Lung (tissue), 12 donors: ENCODE results near the gene KLF16. TPM values are rescaled to one million over a fixed set of nuclear protein-coding genes. Genes with fewer than 3 reads are reported as not detected.

Source experiments
- ATAC-seq: fragments of 200-7000 bp; cut with Tn5 transposase; one replicate; pipeline ENCODE4 v1.9.1; 2020; ENCODE audit warnings: moderate number of reproducible peaks; ENCODE audit not compliant: insufficient read depth, low FRiP score
- DNase-seq, 3 donors: peaks; one replicate each; pipeline ENCODE4 v3.0.0-alpha.2; 2013 to 2017
- H3K27ac ChIP-seq, 2 donors: one replicate each; pipeline ENCODE4 v1.5.1; 2013; ENCODE audit warnings: mild to moderate bottlenecking in 2 of 2, moderate library complexity in 2 of 2, control low read depth in 1 of 2, inconsistent platforms in 1 of 2, low read depth in 1 of 2, low read length in 1 of 2
- H3K27me3 ChIP-seq, 3 donors: one replicate each; pipeline ENCODE4 v1.5.1; 2013; ENCODE audit warnings: low read length in 2 of 3; ENCODE audit not compliant: control insufficient read depth in 3 of 3, insufficient read depth in 3 of 3
- H3K36me3 ChIP-seq, 4 donors: one replicate each; pipeline ENCODE4 v1.5.1; 2013; ENCODE audit warnings: low read length in 4 of 4, mild to moderate bottlenecking in 1 of 4, moderate library complexity in 1 of 4; ENCODE audit not compliant: control insufficient read depth in 4 of 4, insufficient read depth in 4 of 4
- H3K4me1 ChIP-seq, 5 donors: one replicate each; pipeline ENCODE4 v1.5.1; 2013; ENCODE audit warnings: low read length in 5 of 5, mild to moderate bottlenecking in 2 of 5, moderate library complexity in 1 of 5; ENCODE audit not compliant: control insufficient read depth in 5 of 5, insufficient read depth in 5 of 5
- H3K4me3 ChIP-seq: one replicate; pipeline ENCODE4 v1.5.1; 2013; ENCODE audit warnings: mild to moderate bottlenecking, control low read depth, moderate library complexity
- H3K9ac ChIP-seq, 2 donors: one replicate each; pipeline ENCODE4 v1.5.1; 2013; ENCODE audit warnings: low read length in 2 of 2, control low read depth in 1 of 2; ENCODE audit not compliant: insufficient read depth in 1 of 2
- H3K9me3 ChIP-seq, 4 donors: one replicate each; pipeline ENCODE4 v1.5.1; 2013; ENCODE audit warnings: low read length in 3 of 4, mild to moderate bottlenecking in 1 of 4, moderate library complexity in 1 of 4; ENCODE audit not compliant: control insufficient read depth in 4 of 4, insufficient read depth in 3 of 4
- WGBS, 2 donors: extraction: QIAGEN DNeasy Blood & Tissue Kit; methylation state at CpG; one replicate each; pipeline ENCODE4 v1.1.7; 2013; 5-methylcytosine and 5-hydroxymethylcytosine counted together
- polyA plus RNA-seq, 2 donors: library from polyadenylated mRNA; stranded (reverse); fragments of 200-250 nt; gene quantifications; one replicate each; pipeline ENCODE4 v1.2.1, GENCODE V29; 2013
- total RNA-seq, 2 donors: library from RNA; depleted of rRNA in 1 of 2; stranded (reverse); fragments of >200 nt in 1 of 2; gene quantifications; one replicate each; pipeline ENCODE4 v1.2.1, GENCODE V29; 2014 to 2021
- TF ChIP-seq, protein P1 (sequence below): IDR thresholded peaks from 2 replicates; pipeline ENCODE4 v1.5.1; 2012; ENCODE audit warnings: mild to moderate bottlenecking; ENCODE audit errors: control extremely low read depth, extremely low read depth
- donor health status: control.
- donor health status: control.
- donor health status: Bipolar disorder and iron deficiency.
- donor health status: healthy.
- donor health status: DM: yes; HTN: yes; CAD: no.

Gene KLF16
- total and polyA plus RNA-seq, 4 donors: 3.3 to 25.6 (median 15.8) TPM

DNA sequence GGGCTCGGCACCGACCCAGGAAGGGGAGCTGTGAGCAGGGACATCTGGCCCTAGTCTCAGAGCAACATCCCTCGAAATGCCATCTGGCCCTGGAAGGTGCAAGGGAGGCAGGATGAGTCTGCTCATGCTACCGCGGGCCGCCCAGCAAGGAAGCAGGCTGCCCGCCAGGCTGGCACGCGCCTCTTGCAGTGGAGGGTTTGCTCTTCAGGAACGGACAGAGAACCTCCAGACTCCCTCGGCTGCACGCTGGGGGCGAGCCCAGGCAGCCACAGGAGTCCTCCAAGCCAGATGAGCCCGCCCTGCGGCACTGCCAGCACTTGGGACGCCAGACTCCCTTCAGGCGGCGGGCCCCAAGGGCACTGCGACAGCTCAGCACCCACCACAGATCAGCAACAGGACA is 41.2 kb downstream of the KLF16 start:
- Histone ChIP-seq H3K4me1 (peaks cover 0 to 14% (median 0%) of the 10 kb centered on the region in 5 donors), H3K9ac (no peak overlapping the region), H3K4me3 (no peak overlapping the region), H3K9me3 (no peaks in the 10 kb centered on the region), H3K27ac (no peak overlapping the region), H3K27me3 (no peaks in the 10 kb centered on the region), H3K36me3 (peaks cover 7 to 73% (median 11%) of the 10 kb centered on the region in 4 donors)
- TF ChIP-seq, protein P1, sequence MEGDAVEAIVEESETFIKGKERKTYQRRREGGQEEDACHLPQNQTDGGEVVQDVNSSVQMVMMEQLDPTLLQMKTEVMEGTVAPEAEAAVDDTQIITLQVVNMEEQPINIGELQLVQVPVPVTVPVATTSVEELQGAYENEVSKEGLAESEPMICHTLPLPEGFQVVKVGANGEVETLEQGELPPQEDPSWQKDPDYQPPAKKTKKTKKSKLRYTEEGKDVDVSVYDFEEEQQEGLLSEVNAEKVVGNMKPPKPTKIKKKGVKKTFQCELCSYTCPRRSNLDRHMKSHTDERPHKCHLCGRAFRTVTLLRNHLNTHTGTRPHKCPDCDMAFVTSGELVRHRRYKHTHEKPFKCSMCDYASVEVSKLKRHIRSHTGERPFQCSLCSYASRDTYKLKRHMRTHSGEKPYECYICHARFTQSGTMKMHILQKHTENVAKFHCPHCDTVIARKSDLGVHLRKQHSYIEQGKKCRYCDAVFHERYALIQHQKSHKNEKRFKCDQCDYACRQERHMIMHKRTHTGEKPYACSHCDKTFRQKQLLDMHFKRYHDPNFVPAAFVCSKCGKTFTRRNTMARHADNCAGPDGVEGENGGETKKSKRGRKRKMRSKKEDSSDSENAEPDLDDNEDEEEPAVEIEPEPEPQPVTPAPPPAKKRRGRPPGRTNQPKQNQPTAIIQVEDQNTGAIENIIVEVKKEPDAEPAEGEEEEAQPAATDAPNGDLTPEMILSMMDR: no peak
- DNase-seq (no peak), ATAC-seq (no peak)
- 91% methylated on average over 19 of the region's 19 CpGs for WGBS, 2 donors

DNA sequence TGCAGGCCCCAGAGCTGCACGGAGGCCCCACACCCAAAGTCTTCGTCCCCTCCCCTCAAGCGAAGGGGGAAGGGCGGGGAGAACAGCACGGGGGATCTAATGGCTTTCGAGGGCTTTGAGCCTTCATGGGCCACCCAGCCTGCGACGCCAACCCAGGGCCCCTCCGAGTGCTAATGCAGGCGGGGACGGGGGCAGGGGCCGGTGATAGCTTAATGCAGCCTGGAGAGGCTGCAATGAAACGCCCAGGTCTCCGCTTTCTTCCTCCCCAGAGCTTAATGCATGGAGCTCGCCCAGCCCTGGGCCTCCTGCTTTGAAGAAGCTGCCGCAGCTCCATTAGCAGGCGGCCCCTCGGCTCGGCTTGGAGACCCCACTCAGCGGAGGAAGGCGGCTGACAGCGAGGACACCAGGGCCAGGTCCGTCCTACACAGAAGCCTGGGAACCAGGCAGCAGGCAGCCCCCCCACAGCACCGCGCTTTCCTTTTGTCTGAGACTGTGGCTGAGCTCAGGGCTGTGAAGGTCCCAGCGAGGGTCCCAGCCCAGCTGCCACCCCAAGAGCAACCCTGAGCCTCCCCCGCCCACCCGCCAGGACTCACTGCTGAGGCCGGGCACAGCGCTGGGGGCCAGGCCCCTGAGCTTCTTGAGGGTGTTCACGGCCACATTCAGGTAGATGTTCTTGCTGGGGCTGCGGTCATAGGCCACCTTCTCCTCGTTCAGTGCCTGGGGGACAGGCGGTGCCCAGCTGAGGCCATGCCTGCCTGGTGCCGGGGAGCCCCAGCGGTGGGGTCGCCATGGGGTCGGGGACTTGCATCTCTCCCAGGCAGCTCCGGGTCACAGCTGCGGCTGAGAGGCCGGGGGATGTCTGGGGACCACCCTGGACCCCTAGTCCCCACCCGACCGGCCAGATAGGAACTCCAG is 43.8 kb downstream of the KLF16 start:
- DNase-seq (peak; percentile 55 to 69 (median 62)), ATAC-seq (no peak)
- Histone ChIP-seq H3K9me3 (no peaks in the 10 kb centered on the region), H3K4me1 (peaks cover 0 to 11% (median 0%) of the 10 kb centered on the region in 5 donors), H3K36me3 (peaks cover 11 to 90% (median 14%) of the 10 kb centered on the region in 4 donors), H3K9ac (no peak overlapping the region), H3K27ac (no peak overlapping the region), H3K27me3 (no peaks in the 10 kb centered on the region), H3K4me3 (no peak overlapping the region)
- TF ChIP-seq, protein P1: no peak
- 92 to 94% methylated on average over 43 of the region's 43 CpGs for WGBS, 2 donors

DNA sequence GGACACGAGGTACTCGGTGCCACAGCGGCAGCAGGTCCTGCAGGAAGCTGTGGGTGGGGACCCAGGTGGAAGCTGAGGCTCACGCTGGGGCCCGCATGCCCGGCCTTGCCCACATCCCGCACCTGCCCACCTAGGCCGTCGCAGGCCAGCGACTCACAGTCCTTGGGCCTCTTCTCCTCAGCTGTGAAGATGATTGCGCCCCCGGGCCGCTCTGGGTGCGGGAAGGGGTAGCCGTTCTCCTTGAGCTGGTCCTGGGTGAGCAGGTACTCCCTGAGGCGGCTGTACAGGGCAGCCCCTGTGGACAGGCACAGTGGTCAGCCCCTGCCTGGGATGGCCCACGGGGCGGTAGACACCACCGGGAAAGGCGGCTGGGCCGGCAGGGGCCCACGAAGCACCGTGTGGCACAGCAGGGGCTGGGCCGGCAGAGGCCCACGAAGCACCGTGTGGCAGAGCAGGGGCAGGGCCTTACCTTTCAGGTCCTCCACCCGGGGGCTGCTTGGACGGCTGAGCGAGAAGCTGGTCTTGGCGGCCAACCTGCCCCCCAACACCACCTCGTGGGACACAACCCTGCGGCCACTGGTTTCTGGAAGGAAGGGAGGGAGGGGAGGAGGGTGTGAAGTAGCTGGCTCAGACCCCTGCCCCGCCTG is 44.7 kb downstream of the KLF16 start:
- 93 to 97% methylated on average over 29 to 33 of the region's 33 CpGs for WGBS, 2 donors
- TF ChIP-seq, protein P1: no peak
- Histone ChIP-seq H3K4me3 (no peak overlapping the region), H3K9me3 (no peaks in the 10 kb centered on the region), H3K9ac (no peak overlapping the region), H3K4me1 (peaks cover 0 to 11% (median 0%) of the 10 kb centered on the region in 5 donors), H3K36me3 (peaks cover 11 to 84% (median 14%) of the 10 kb centered on the region in 4 donors), H3K27ac (no peak overlapping the region), H3K27me3 (no peaks in the 10 kb centered on the region)
- ATAC-seq: no peak
- no peak for DNase-seq
